Esophagus mucosa (tissue), 1 donor: ENCODE data around the gene P3H1. TPM values are rescaled to one million over a fixed set of nuclear protein-coding genes. Genes with fewer than 3 reads are reported as not detected.

Experiments
- ATAC-seq: fragments of 200-7000 bp; cut with Tn5 transposase; one replicate; pipeline ENCODE4 v1.9.1; 2020
- total RNA-seq: library from RNA; stranded (reverse); gene quantifications from one replicate; pipeline ENCODE4 v1.2.4, GENCODE V29; 2023
- donor health status: DM: yes; HTN: yes; CAD: no.

Gene P3H1
- total RNA-seq, 1 donor from 2014 or later, result 7.1 TPM

- ATAC-seq, result peak; percentile 66
Observed at GRCh38 chr1:42743317-42744147, 23.3 kb downstream of the P3H1 start.

GRCh38 chr1:42742617-42743316 is 24.1 kb downstream of the P3H1 start:
- ATAC-seq, result no peak

- no peak for ATAC-seq
Observed at GRCh38 chr1:42742141-42742540, 24.7 kb downstream of the P3H1 start.

- ATAC-seq, result no peak
Observed at GRCh38 chr1:42741706-42742105, 25.1 kb downstream of the P3H1 start.

- no peak for ATAC-seq
Observed at GRCh38 chr1:42740851-42741580, 25.8 kb downstream of the P3H1 start.

- ATAC-seq, result no peak
Observed at GRCh38 chr1:42739753-42740700, 26.8 kb downstream of the P3H1 start, which contains the start of gene CLDN19. Gene CLDN19, minus strand, starts transcription at chr1:42740236. Its CDS starts 173 bp downstream, at chr1:42740063.

GRCh38 chr1:42738678-42739226 is 28.1 kb downstream of the P3H1 start:
- no peak for ATAC-seq

- no peak for ATAC-seq
Observed at GRCh38 chr1:42737986-42738677, 28.7 kb downstream of the P3H1 start.

GRCh38 chr1:42737257-42737656 is 29.6 kb downstream of the P3H1 start:
- ATAC-seq, result peak; percentile 48

GRCh38 chr1:42736571-42737200 is 30.1 kb downstream of the P3H1 start:
- ATAC-seq, result no peak

GRCh38 chr1:42736152-42736551 is 30.7 kb downstream of the P3H1 start:
- peak; percentile 55 for ATAC-seq

GRCh38 chr1:42735477-42736105 is 31.2 kb downstream of the P3H1 start:
- ATAC-seq, result peak; percentile 71

GRCh38 chr1:42735056-42735455 is 31.8 kb downstream of the P3H1 start:
- no peak for ATAC-seq

- ATAC-seq, result no peak
Observed at GRCh38 chr1:42734201-42735035, 32.4 kb downstream of the P3H1 start.

- no peak for ATAC-seq
Observed at GRCh38 chr1:42733415-42734200, 33.2 kb downstream of the P3H1 start.

GRCh38 chr1:42732126-42732680 is 34.6 kb downstream of the P3H1 start:
- no peak for ATAC-seq

- ATAC-seq, result no peak
Observed at GRCh38 chr1:42731585-42731984, 35.2 kb downstream of the P3H1 start.

- ATAC-seq, result peak; percentile 60
Observed at GRCh38 chr1:42730988-42731387, 35.8 kb downstream of the P3H1 start.
